ENCODE measurements around the gene TARDBP. TPM values are rescaled to one million over a fixed set of nuclear protein-coding genes. Genes with fewer than 3 reads are reported as not detected.
"Not testable (repeated sequence)": the region's sequence is repeated elsewhere in the genome, so short reads cannot be mapped to it uniquely, and the experiment has no call there.

Gene TARDBP
- polyA plus RNA-seq, 1 donor = 200 TPM

DNA sequence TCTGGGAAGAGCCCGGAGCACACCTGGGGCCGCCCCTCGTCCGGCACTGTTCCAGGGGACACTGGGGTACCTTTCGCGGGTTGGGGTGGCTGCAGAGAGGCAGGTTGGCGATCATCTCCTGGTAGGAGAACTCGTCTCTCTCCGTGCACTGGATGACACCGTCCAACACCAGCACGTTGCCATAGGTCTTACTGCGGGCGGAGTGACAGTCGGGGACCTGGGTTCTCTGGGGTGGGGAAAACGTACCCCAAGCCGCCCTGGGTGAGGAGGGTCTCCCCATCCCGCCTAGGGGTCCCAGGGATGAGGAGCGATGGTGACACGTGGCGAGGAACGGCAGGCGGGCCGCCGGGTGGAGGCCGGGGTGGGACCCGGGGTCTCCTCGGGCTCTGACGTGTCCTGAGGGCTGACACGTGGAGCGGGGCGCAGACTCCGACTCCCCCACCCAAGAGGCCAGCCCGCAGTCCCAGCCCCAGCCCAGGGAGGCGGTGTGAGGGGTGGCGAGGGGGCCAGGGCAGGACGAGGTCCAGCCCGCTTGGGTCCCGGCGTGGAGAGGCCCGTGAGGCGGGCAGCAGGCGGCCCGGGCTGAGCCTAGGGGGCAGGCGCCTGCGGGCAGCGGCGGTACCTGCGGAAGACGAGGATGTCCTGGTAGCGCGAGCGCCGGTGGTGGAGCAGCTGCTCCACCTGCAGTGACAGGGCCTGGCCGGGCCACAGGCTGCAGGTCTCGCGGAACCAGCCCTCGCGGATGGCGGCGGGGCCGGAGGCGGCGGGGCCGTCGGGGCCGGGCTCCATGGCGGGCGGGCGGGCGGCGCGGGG lies 46.9 kb downstream of the TARDBP start:
- Histone ChIP-seq H3K36me3 (ENCODE audit: control insufficient read depth, insufficient read depth, low read length) (peaks cover 28% of the 10 kb centered on the region), H3K9me3 (ENCODE audit: control insufficient read depth, low read depth, low read length) (no peaks in the 10 kb centered on the region), H3K27ac (ENCODE audit: low read length) (no peak overlapping the region), H3K4me1 (ENCODE audit: control insufficient read depth, insufficient read depth, low read length) (peaks cover 8% of the 10 kb centered on the region), H3K27me3 (ENCODE audit: control insufficient read depth, insufficient read depth, low read length) (no peaks in the 10 kb centered on the region), H3K4me3 (ENCODE audit: low read length) (peak overlapping the region; percentile 62)
- no CpG with 5 or more reads among the region's 72 CpGs for WGBS (ENCODE audit: insufficient coverage, low lambda C conversion rate)
- no peak for DNase-seq

GRCh38 chr1:11059968-11060830 lies 47.7 kb downstream of the TARDBP start, which contains the start of gene SRM:
SRM (minus strand) TSS chr1:11060018; CDS start chr1:11059943, 75 bp downstream.
- Histone ChIP-seq H3K9me3 (ENCODE audit: control insufficient read depth, low read depth, low read length) (no peaks in the 10 kb centered on the region), H3K4me1 (ENCODE audit: control insufficient read depth, insufficient read depth, low read length) (peaks cover 8% of the 10 kb centered on the region), H3K4me3 (ENCODE audit: low read length) (peak within 1 kb of the TSS; percentile 85), H3K27ac (ENCODE audit: low read length) (peak within 1 kb of the TSS; percentile 57), H3K27me3 (ENCODE audit: control insufficient read depth, insufficient read depth, low read length) (no peaks in the 10 kb centered on the region), H3K36me3 (ENCODE audit: control insufficient read depth, insufficient read depth, low read length) (peaks cover 30% of the 10 kb centered on the region)
- peak; percentile 90 to 94 for DNase-seq
- 0% methylated on average over 1 of the region's 83 CpGs for WGBS (ENCODE audit: insufficient coverage, low lambda C conversion rate)

- no peak overlapping the region for H3K4me3 ChIP-seq (ENCODE audit: low read length)
- peaks cover 32% of the 10 kb centered on the region for H3K36me3 ChIP-seq (ENCODE audit: control insufficient read depth, insufficient read depth, low read length)
- DNase-seq = no peak
- H3K27ac ChIP-seq (ENCODE audit: low read length) = no peak overlapping the region
- H3K27me3 ChIP-seq (ENCODE audit: control insufficient read depth, insufficient read depth, low read length) = no peaks in the 10 kb centered on the region
- H3K9me3 ChIP-seq (ENCODE audit: control insufficient read depth, low read depth, low read length) = no peaks in the 10 kb centered on the region
- no CpG with 5 or more reads among the region's 5 CpGs for WGBS (ENCODE audit: insufficient coverage, low lambda C conversion rate)
- peaks cover 8% of the 10 kb centered on the region for H3K4me1 ChIP-seq (ENCODE audit: control insufficient read depth, insufficient read depth, low read length)
These were observed 49.4 kb downstream of the TARDBP start for GRCh38 chr1:11061652-11062365.

- Histone ChIP-seq H3K4me3 (ENCODE audit: low read length) (no peak overlapping the region), H3K4me1 (ENCODE audit: control insufficient read depth, insufficient read depth, low read length) (peaks cover 8% of the 10 kb centered on the region), H3K27me3 (ENCODE audit: control insufficient read depth, insufficient read depth, low read length) (no peaks in the 10 kb centered on the region), H3K9me3 (ENCODE audit: control insufficient read depth, low read depth, low read length) (no peaks in the 10 kb centered on the region), H3K27ac (ENCODE audit: low read length) (no peak overlapping the region), H3K36me3 (ENCODE audit: control insufficient read depth, insufficient read depth, low read length) (peaks cover 32% of the 10 kb centered on the region)
- 100% methylated on average over 1 of the region's 3 CpGs for WGBS (ENCODE audit: insufficient coverage, low lambda C conversion rate)
- DNase-seq = no peak
These were observed 50.5 kb downstream of the TARDBP start for GRCh38 chr1:11062965-11063401.

DNA sequence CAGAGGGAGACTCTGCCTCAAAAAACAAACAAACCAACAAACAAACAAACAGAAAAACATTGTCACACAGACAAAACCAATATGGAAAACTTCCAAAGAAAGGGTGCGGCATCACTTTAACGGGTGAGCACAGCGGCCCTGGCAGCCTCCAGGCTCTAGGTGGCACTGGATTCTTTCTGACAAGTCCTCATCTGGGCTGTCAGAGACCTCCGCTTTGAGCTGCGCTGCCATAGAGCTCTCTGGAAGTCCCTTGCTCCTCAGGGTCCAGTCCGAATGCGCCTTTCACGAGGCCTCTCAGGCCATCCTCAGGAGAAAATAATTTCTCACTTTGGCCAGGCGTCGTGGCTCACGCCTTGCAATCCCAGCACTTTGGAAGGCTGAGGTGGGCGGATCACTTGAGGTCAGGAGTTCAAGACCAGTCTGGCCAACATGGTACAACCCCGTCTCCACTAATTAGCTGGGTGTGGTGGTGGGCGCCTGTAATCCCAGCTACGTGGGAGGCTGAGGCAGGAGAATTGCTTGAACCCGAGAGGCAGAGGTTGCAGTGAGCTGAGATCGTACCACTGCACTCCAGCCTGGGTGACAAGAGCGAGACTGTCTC lies 51.6 kb downstream of the TARDBP start:
- WGBS (ENCODE audit: insufficient coverage, low lambda C conversion rate) = no CpG with 5 or more reads among the region's 18 CpGs
- not testable (repeated sequence) for H3K27ac ChIP-seq (ENCODE audit: low read length); DNase-seq; H3K27me3 ChIP-seq (ENCODE audit: control insufficient read depth, insufficient read depth, low read length); H3K9me3 ChIP-seq (ENCODE audit: control insufficient read depth, low read depth, low read length); H3K4me3 ChIP-seq (ENCODE audit: low read length); H3K4me1 ChIP-seq (ENCODE audit: control insufficient read depth, insufficient read depth, low read length)
- peaks cover 42% of the 10 kb centered on the region for H3K36me3 ChIP-seq (ENCODE audit: control insufficient read depth, insufficient read depth, low read length)

DNA sequence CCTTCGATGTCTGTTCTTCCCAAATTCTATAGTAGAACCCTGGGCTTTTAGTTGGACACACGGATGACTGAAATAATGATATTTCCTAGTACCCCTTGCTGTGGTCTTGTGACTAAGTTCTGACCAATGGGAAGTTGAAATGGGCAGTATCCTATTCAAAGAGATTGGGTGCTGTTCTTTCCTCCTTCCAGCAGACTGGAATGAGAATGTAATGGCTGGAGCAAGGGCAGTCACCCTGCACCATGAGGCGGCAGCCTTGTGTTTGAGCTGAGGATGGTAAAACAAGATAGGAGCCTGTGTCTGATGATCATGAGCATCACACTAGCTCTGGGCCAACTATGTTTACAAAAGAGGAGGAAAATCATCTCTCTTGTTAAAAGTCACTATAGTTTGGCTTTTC lies 52.5 kb downstream of the TARDBP start:
- no peak for DNase-seq
- 80% methylated on average over 1 of the region's 3 CpGs for WGBS (ENCODE audit: insufficient coverage, low lambda C conversion rate)
- no peaks in the 10 kb centered on the region for H3K27me3 ChIP-seq (ENCODE audit: control insufficient read depth, insufficient read depth, low read length)
- H3K36me3 ChIP-seq (ENCODE audit: control insufficient read depth, insufficient read depth, low read length) = peaks cover 51% of the 10 kb centered on the region
- no peak overlapping the region for H3K4me3 ChIP-seq (ENCODE audit: low read length)
- peaks cover 3% of the 10 kb centered on the region for H3K4me1 ChIP-seq (ENCODE audit: control insufficient read depth, insufficient read depth, low read length)
- H3K9me3 ChIP-seq (ENCODE audit: control insufficient read depth, low read depth, low read length) = no peaks in the 10 kb centered on the region
- H3K27ac ChIP-seq (ENCODE audit: low read length) = no peak overlapping the region

GRCh38 chr1:11065796-11066195 lies 53.3 kb downstream of the TARDBP start:
- no peaks in the 10 kb centered on the region for H3K27me3 ChIP-seq (ENCODE audit: control insufficient read depth, insufficient read depth, low read length)
- no peak overlapping the region for H3K4me3 ChIP-seq (ENCODE audit: low read length)
- no peak for DNase-seq
- peaks cover 59% of the 10 kb centered on the region for H3K36me3 ChIP-seq (ENCODE audit: control insufficient read depth, insufficient read depth, low read length)
- H3K27ac ChIP-seq (ENCODE audit: low read length) = no peak overlapping the region
- WGBS (ENCODE audit: insufficient coverage, low lambda C conversion rate) = no CpG with 5 or more reads among the region's 1 CpG
- no peaks in the 10 kb centered on the region for H3K9me3 ChIP-seq (ENCODE audit: control insufficient read depth, low read depth, low read length)
- H3K4me1 ChIP-seq (ENCODE audit: control insufficient read depth, insufficient read depth, low read length) = peaks cover 2% of the 10 kb centered on the region

DNA sequence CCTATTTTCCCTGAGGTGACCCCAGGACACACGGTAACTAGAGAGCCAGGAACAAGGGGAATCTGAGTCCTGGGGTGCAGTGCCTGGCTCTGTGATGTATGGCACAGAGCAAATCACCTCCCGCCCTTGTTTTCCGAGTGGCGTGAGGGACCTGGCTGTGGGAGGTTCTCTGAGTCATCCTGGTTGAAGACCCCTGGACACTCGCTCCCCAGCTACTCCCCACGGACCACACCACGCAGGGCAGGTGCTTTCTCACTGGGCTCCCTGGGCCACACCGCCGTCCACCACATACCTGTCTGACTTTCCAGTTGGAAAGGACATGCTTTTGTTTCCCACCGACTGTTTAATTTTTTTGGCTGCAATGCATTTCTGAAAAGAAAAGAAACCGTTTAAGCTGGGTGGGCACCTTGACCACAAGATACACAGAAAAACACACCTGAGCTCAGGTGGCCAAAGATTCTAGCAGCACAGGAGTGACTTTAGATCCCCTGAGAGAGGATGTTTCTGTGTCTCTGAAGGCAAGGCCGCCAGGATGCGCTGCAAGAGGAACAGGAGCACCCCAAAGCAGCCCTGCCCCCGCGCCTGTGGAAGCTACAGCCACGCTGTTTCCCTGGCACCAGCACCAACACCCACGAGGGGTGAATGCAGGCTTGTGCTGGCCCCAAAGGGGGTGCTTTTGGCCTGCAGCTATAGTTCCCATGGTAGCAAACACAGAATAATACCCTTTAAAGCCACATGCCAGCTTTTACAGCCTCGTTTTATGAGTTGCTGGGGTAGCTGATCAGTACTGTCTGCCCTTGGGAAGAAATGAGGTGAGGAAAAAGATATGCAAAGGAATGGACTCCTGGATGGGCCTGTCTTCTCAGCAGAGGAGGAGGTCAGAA lies 55.5 kb downstream of the TARDBP start:
- DNase-seq = no peak
- H3K4me1 ChIP-seq (ENCODE audit: control insufficient read depth, insufficient read depth, low read length) = no peaks in the 10 kb centered on the region
- no peak overlapping the region for H3K27ac ChIP-seq (ENCODE audit: low read length)
- no peak overlapping the region for H3K4me3 ChIP-seq (ENCODE audit: low read length)
- 100% methylated on average over 1 of the region's 18 CpGs for whole genome bisulfite sequencing (ENCODE audit: insufficient coverage, low lambda C conversion rate)
- no peaks in the 10 kb centered on the region for H3K9me3 ChIP-seq (ENCODE audit: control insufficient read depth, low read depth, low read length)
- H3K27me3 ChIP-seq (ENCODE audit: control insufficient read depth, insufficient read depth, low read length) = no peaks in the 10 kb centered on the region
- H3K36me3 ChIP-seq (ENCODE audit: control insufficient read depth, insufficient read depth, low read length) = peaks cover 78% of the 10 kb centered on the region

Data from large intestine (tissue), 3 donors.